Left ventricle myocardium inferior (tissue), 1 donor: Measurements from ENCODE around the gene GREB1. TPM values are rescaled to one million over a fixed set of nuclear protein-coding genes. Genes with fewer than 3 reads are reported as not detected.

Experiments
- DNase-seq: peaks from one replicate; pipeline ENCODE4 v3.0.0-alpha.2; 2020
- H3K27ac ChIP-seq: fragments of 200-600 bp; replicated peaks from 2 replicates; pipeline ENCODE4 v1.8.0; 2021
- H3K27me3 ChIP-seq: fragments of 200-600 bp; 2 replicates; pipeline ENCODE4 v1.8.0; 2021; ENCODE audit warnings: low read depth
- H3K36me3 ChIP-seq: fragments of 200-600 bp; 2 replicates; pipeline ENCODE4 v1.8.0; 2021
- H3K4me1 ChIP-seq: fragments of 200-600 bp; 2 replicates; pipeline ENCODE4 v1.8.0; 2021
- H3K4me3 ChIP-seq: fragments of 200-600 bp; 2 replicates; pipeline ENCODE4 v1.8.0; 2021; ENCODE audit warnings: mild to moderate bottlenecking, moderate library complexity
- H3K9me3 ChIP-seq: fragments of 200-600 bp; replicated peaks from 2 replicates; pipeline ENCODE4 v1.8.0; 2021
- intact Hi-C: fragments of 100-400 bp; cut with micrococcal nuclease; formaldehyde crosslinking; loops from one replicate; pipeline ENCODE4 v1.11.0; 2022
- total RNA-seq: library from RNA; stranded (reverse); fragmentation: NEBNext Ultra II Directional; extraction: Animal tissue kit (Norgen Biotek cat#: 25700); gene quantifications from one replicate; pipeline ENCODE4 v1.2.1, GENCODE V29; 2021
- TF ChIP-seq, protein P1 (sequence below): fragments of 200-600 bp; IDR thresholded peaks from 2 replicates; pipeline ENCODE4 v1.8.0; 2021; ENCODE audit warnings: antibody characterized with exemption, mild to moderate bottlenecking, borderline replicate concordance
- donor health status: DM: no; HTN: yes; CAD: no; lungs with severe emphysema.

GREB1 gene
- total RNA-seq, 1 donor from 2014 or later, result 7.8 TPM

DNA sequence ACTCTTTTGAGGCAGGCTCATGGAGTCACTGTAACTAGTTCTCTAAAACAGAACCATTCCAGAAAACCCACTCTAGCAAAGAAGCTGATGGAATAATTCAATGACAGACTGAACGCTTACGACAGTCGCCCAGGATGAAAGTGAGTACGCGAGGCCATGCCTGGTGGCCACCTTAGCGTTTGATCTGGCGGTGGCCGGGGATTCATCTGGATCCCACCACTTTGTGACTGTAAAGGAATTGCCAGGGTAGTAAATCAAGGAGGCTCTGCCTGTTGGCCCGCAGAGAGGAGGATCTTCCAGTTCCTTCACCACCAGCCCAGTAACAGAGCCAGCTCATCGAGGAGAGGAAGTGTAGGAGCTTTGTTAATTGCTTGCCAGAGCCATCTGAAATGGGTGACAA lies 34.6 kb downstream of the GREB1 start:
- Histone ChIP-seq H3K27me3 (no peaks in the 10 kb centered on the region), H3K4me3 (no peak overlapping the region), H3K36me3 (no peaks in the 10 kb centered on the region), H3K27ac (no peak overlapping the region), H3K9me3 (no peaks in the 10 kb centered on the region), H3K4me1 (no peaks in the 10 kb centered on the region)
- TF ChIP-seq, protein P1, sequence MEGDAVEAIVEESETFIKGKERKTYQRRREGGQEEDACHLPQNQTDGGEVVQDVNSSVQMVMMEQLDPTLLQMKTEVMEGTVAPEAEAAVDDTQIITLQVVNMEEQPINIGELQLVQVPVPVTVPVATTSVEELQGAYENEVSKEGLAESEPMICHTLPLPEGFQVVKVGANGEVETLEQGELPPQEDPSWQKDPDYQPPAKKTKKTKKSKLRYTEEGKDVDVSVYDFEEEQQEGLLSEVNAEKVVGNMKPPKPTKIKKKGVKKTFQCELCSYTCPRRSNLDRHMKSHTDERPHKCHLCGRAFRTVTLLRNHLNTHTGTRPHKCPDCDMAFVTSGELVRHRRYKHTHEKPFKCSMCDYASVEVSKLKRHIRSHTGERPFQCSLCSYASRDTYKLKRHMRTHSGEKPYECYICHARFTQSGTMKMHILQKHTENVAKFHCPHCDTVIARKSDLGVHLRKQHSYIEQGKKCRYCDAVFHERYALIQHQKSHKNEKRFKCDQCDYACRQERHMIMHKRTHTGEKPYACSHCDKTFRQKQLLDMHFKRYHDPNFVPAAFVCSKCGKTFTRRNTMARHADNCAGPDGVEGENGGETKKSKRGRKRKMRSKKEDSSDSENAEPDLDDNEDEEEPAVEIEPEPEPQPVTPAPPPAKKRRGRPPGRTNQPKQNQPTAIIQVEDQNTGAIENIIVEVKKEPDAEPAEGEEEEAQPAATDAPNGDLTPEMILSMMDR, result no peak
- intact Hi-C loops, result no loop called here
- DNase-seq, result no peak

DNA sequence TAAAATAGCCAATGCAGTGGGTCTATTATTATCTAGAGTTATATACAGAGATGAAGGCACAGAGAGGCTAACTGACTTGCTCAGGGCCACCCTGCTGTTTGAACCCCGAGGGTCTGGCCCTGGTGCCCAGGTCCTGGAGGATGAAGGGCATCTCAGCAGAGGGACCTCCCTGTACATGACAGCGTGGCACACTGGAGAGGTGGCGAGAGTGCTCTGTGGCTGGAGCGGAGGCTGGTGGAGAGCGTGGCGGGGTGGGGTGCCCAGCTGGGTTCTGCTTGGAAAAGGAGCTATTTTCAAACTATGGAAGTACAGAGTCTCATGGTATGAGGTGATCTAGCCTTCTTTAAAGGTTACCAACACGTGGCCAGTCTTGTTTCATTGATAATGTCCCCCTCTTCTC lies 35.8 kb downstream of the GREB1 start:
- intact Hi-C loops, result no loop called here
- H3K27ac ChIP-seq, result no peak overlapping the region
- H3K4me3 ChIP-seq, result no peak overlapping the region
- no peaks in the 10 kb centered on the region for H3K9me3 ChIP-seq
- H3K36me3 ChIP-seq, result no peaks in the 10 kb centered on the region
- no peak for DNase-seq
- TF ChIP-seq, protein P1, result no peak
- H3K27me3 ChIP-seq, result no peaks in the 10 kb centered on the region
- H3K4me1 ChIP-seq, result no peaks in the 10 kb centered on the region

- Histone ChIP-seq H3K36me3 (no peaks in the 10 kb centered on the region), H3K27ac (no peak overlapping the region), H3K9me3 (no peaks in the 10 kb centered on the region), H3K4me1 (no peaks in the 10 kb centered on the region), H3K27me3 (no peaks in the 10 kb centered on the region), H3K4me3 (no peak overlapping the region)
- intact Hi-C loops, result no loop called here
- TF ChIP-seq, protein P1, result no peak
- no peak for DNase-seq
Measured at GRCh38 chr2:11571170-11571569, 37.3 kb downstream of the GREB1 start.

- H3K27me3 ChIP-seq, result no peaks in the 10 kb centered on the region
- no peak overlapping the region for H3K4me3 ChIP-seq
- no peaks in the 10 kb centered on the region for H3K4me1 ChIP-seq
- no peak overlapping the region for H3K27ac ChIP-seq
- intact Hi-C loops, result no loop called here
- no peaks in the 10 kb centered on the region for H3K9me3 ChIP-seq
- no peaks in the 10 kb centered on the region for H3K36me3 ChIP-seq
- no peak for DNase-seq
- TF ChIP-seq, protein P1, result no peak
Measured at GRCh38 chr2:11572996-11573395, 39.2 kb downstream of the GREB1 start.

- TF ChIP-seq, protein P1, result no peak
- H3K4me3 ChIP-seq, result no peak overlapping the region
- no peaks in the 10 kb centered on the region for H3K36me3 ChIP-seq
- no peak overlapping the region for H3K27ac ChIP-seq
- no peak for DNase-seq
- H3K27me3 ChIP-seq, result no peaks in the 10 kb centered on the region
- H3K4me1 ChIP-seq, result no peaks in the 10 kb centered on the region
- intact Hi-C loops, result no loop called here
- H3K9me3 ChIP-seq, result no peaks in the 10 kb centered on the region
Measured at GRCh38 chr2:11573418-11574175, 39.8 kb downstream of the GREB1 start.
